ENCODE data around the gene CELF2. TPM values are rescaled to one million over a fixed set of nuclear protein-coding genes. Genes with fewer than 3 reads are reported as not detected.

Gene CELF2
- total RNA-seq, 4 donors from 2014 or later, result 30.0 to 56.6 (median 43.3) TPM

DNA sequence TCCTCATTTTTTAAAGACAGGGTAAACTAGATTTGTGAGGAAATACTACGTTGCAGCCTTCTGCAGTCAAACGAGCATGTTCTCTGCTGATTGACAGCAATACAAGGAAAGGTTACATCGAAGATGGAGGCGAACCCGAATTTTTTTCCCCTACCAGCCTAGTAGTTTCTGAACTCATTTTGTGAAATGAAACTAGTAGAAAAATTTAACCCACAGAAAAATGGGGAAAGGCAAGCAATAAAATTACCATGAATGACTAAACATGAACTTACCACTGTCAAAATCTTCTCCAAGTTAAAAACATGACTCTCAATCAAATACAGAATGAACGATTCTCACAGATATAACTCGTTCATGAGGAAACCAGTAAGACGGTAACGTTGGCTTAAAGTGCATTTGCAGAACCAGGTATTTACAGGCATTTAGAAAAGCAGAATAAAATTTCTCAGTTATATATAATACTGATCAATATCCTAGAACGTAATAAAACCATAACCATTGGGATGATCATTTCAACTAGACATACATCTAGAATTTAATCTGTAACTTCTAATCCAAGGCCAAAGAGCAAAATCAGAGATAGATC lies 73.9 kb downstream of the CELF2 start:
- Histone ChIP-seq H3K4me3 (no peak overlapping the region), H3K27me3 (no peaks in the 10 kb centered on the region), H3K4me1 (peaks cover 0 to 2% of the 10 kb centered on the region in 2 donors), H3K9me3 (no peaks in the 10 kb centered on the region), H3K27ac (no peak overlapping the region), H3K36me3 (no peaks in the 10 kb centered on the region)
- no peak for ATAC-seq
- no peak for DNase-seq
- TF ChIP-seq CTCF (IDR thresholded peaks at IDR 0.05 in 4 of 5, conservative IDR thresholded peaks at IDR 0.05 in 1 of 5) (no peak), POLR2A (IDR thresholded peaks at IDR 0.05) (no peak)
- intact Hi-C loops (cut with DNase I; ENCODE audit: low total_unique reads), result no loop called here
- in situ Hi-C loops (cut with MboI; ENCODE audit: low sequenced_read_pairs in 4 of 4), result no loop called here

DNA sequence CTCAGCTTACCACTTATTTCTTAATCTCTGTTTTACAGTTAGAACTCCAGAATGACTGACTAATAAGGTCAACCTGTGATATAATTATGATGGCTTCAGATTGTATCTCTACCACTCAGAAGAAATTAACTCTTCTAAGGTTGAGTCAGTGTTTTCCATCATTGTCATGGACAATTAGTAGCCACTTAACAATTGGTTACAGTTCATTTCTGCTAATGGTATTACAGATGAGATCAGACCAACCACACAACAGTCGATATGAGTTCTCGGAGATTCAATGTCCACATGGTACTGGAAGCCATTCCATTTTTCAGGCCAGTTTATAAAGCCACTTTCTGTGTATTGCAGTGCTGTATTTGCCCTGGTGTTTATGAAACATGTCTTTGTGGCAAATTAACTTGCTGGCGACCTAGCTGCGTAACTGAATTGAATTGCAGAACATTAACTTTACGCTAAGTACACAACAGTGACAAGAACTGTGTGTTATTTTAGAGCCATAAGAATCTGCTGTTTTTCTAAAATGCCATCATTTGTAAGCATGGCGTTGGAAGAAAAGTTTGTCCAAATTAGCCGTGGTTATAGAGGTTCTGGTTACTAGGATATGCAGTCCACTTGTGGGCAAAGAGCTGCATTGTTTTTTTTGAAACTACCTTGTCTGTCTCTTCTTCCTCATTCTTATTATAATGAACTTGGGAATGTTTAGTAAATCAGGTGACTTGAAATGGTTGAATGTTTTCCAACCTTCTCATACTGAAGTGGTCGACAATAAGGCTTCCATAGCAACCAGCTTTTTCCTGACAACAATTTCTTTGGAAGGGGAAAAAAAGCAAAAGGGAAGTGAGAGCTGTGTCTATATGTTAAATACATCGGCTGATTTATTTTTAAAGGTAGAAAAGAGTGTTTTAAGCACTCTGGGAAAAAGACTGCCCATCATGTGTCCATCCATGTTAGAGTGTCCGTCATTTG lies 76.4 kb downstream of the CELF2 start:
- intact Hi-C loops (cut with DNase I; ENCODE audit: low total_unique reads), result no loop called here
- Histone ChIP-seq H3K27ac (no peak overlapping the region), H3K27me3 (no peaks in the 10 kb centered on the region), H3K4me1 (peaks cover 9% of the 10 kb centered on the region in 2 donors), H3K4me3 (no peak overlapping the region), H3K9me3 (no peaks in the 10 kb centered on the region), H3K36me3 (no peaks in the 10 kb centered on the region)
- in situ Hi-C loops (cut with MboI; ENCODE audit: low sequenced_read_pairs in 4 of 4), result no loop called here
- ATAC-seq (no peak), DNase-seq (no peak)
- no peak for TF ChIP-seq POLR2A (IDR thresholded peaks at IDR 0.05)
- TF ChIP-seq CTCF (IDR thresholded peaks at IDR 0.05 in 4 of 5, conservative IDR thresholded peaks at IDR 0.05 in 1 of 5), result no peak

- intact Hi-C loops (cut with DNase I; ENCODE audit: low total_unique reads), result no loop called here
- no peak for ATAC-seq
These were observed 77.7 kb downstream of the CELF2 start for GRCh38 chr10:11095374-11095801.

DNA sequence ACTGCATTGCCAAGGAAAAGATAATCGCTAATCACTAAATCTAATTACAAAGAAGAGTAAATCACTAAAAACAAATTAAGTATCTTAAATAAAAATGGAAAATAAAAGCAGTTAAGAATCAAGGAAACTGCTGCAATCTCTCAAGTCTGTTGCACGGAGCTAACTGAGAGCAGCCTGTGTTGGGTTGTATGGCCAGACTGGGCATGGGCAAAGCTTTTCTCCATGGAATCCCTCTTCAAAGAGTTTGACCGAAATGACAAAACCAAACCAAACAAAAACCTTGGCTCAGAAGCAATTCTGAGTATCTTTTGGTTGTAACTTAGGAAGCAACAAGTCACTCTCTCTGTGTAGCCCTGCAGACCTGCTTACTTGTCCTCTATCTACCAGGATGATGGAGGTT lies 78.8 kb downstream of the CELF2 start:
- Histone ChIP-seq H3K36me3 (no peaks in the 10 kb centered on the region), H3K9me3 (no peaks in the 10 kb centered on the region), H3K27ac (no peak overlapping the region), H3K4me1 (peaks cover 9 to 10% of the 10 kb centered on the region in 2 donors), H3K27me3 (no peaks in the 10 kb centered on the region), H3K4me3 (no peak overlapping the region)
- DNase-seq (no peak), ATAC-seq (no peak)
- in situ Hi-C loops (cut with MboI; ENCODE audit: low sequenced_read_pairs in 4 of 4), result no loop called here
- no peak for TF ChIP-seq CTCF (IDR thresholded peaks at IDR 0.05 in 4 of 5, conservative IDR thresholded peaks at IDR 0.05 in 1 of 5)
- no peak for TF ChIP-seq POLR2A (IDR thresholded peaks at IDR 0.05)
- intact Hi-C loops (cut with DNase I; ENCODE audit: low total_unique reads), result no loop called here

More at GRCh38 chr10:11095374-11095801, 77.7 kb downstream of the CELF2 start:
- H3K27me3 ChIP-seq, result no peaks in the 10 kb centered on the region
- in situ Hi-C loops (cut with MboI; ENCODE audit: low sequenced_read_pairs in 4 of 4), result no loop called here
- no peaks in the 10 kb centered on the region for H3K9me3 ChIP-seq
- DNase-seq, result no peak
- no peak overlapping the region for H3K27ac ChIP-seq
- H3K4me1 ChIP-seq, result peaks cover 9 to 10% of the 10 kb centered on the region in 2 donors
- no peaks in the 10 kb centered on the region for H3K36me3 ChIP-seq
- no peak for TF ChIP-seq POLR2A (IDR thresholded peaks at IDR 0.05)
- no peak for TF ChIP-seq CTCF (IDR thresholded peaks at IDR 0.05 in 4 of 5, conservative IDR thresholded peaks at IDR 0.05 in 1 of 5)
- H3K4me3 ChIP-seq, result no peak overlapping the region
